ENCODE results near the gene GM2A.

GRCh38 chr5:151267491-151268260 is 14.7 kb downstream of the GM2A start:
- TF ChIP-seq CTCF (IDR thresholded peaks at IDR 0.05) (no peak), POLR2A (IDR thresholded peaks at IDR 0.05) (no peak)

Measured in esophagus squamous epithelium (tissue), 4 donors.